OCI-LY3 (cell line): ENCODE data around the gene OR4E1.

Experiments
- CTCF ChIP-seq: fragments of 200-600, 300-600 bp; sonication (generic); IDR thresholded peaks from 2 replicates; pipeline ENCODE4 v1.5.1; 2014; ENCODE audit warnings: antibody characterized with exemption, low read length, low read depth
- EZH2phosphoT487 ChIP-seq: fragments of 200-600 bp; shearing (Covaris generic); IDR thresholded peaks from 2 replicates; pipeline ENCODE4 v1.6.1; 2018; ENCODE audit warnings: antibody characterized with exemption, mixed run types, low read depth

- TF ChIP-seq EZH2phosphoT487, result no peak
- TF ChIP-seq CTCF, result no peak
These were observed 6.5 kb upstream of the OR4E1 start for GRCh38 chr14:21680072-21680471.
